Neural cell (in vitro differentiated cells): ENCODE results near the gene SLC26A11. TPM values are rescaled to one million over a fixed set of nuclear protein-coding genes. Genes with fewer than 3 reads are reported as not detected.

Experiments
- H2AFZ ChIP-seq: fragments of 200-600, 300-800 bp; sonication (generic), shearing (Covaris generic); 2 replicates; pipeline ENCODE4 v1.6.0; 2014; ENCODE audit warnings: low read depth, mild to moderate bottlenecking, antibody characterized with exemption, low read length, moderate library complexity
- H3F3A ChIP-seq: fragments of 200-600 bp; shearing (Covaris generic); 2 replicates; pipeline ENCODE4 v1.6.1; 2016; ENCODE audit warnings: mild to moderate bottlenecking, moderate library complexity, mixed read lengths, antibody characterized with exemption, low read length; ENCODE audit not compliant: insufficient read depth, poor library complexity, severe bottlenecking
- H3K27ac ChIP-seq: fragments of 200-600, 300-800 bp; sonication (generic), shearing (Covaris generic); 2 replicates; pipeline ENCODE4 v1.5.1; 2014; ENCODE audit warnings: mild to moderate bottlenecking, low read length, moderate library complexity
- H3K27me3 ChIP-seq: fragments of 300-800, 200-600 bp; sonication (generic), shearing (Covaris generic); 2 replicates; pipeline ENCODE4 v1.6.0; 2014; ENCODE audit warnings: mild to moderate bottlenecking, low read depth, low read length, moderate library complexity; ENCODE audit not compliant: insufficient read depth
- H3K36me3 ChIP-seq: fragments of 300-800, 200-600 bp; sonication (generic), shearing (Covaris generic); 2 replicates; pipeline ENCODE4 v1.5.1; 2014; ENCODE audit warnings: mild to moderate bottlenecking, antibody characterized with exemption, low read length, moderate library complexity; ENCODE audit not compliant: insufficient read depth
- H3K4me2 ChIP-seq: fragments of 300-800, 200-600 bp; sonication (generic), shearing (Covaris generic); 2 replicates; pipeline ENCODE4 v1.6.0; 2014; ENCODE audit warnings: mild to moderate bottlenecking, low read length
- H3K4me3 ChIP-seq: fragments of 300-800, 200-600 bp; sonication (generic), shearing (Covaris generic); 2 replicates; pipeline ENCODE4 v1.5.1; 2014; ENCODE audit warnings: mild to moderate bottlenecking, low read length, moderate library complexity
- H3K79me2 ChIP-seq: fragments of 200-600 bp; shearing (Covaris generic); replicated peaks from 2 replicates; pipeline ENCODE4 v1.6.0; 2014; ENCODE audit warnings: mild to moderate bottlenecking, low read length, moderate library complexity; ENCODE audit not compliant: insufficient read depth
- H3K9ac ChIP-seq: fragments of 300-800, 200-600 bp; sonication (generic), shearing (Covaris generic); 2 replicates; pipeline ENCODE4 v1.6.1; 2016; ENCODE audit warnings: mild to moderate bottlenecking, low read length, mixed read lengths
- H3K9me2 ChIP-seq: fragments of 200-600 bp; shearing (Covaris generic); 2 replicates; pipeline ENCODE4 v1.6.1; 2016; ENCODE audit warnings: mild to moderate bottlenecking, low read length, mixed read lengths; ENCODE audit not compliant: insufficient read depth
- H3K9me3 ChIP-seq: fragments of 200-600, 300-800 bp; sonication (generic), shearing (Covaris generic); 2 replicates; pipeline ENCODE4 v1.6.1; 2016; ENCODE audit warnings: mild to moderate bottlenecking, mixed run types, low read length, moderate library complexity, mixed read lengths
- H4K20me1 ChIP-seq: fragments of 200-600 bp; shearing (Covaris generic); 2 replicates; pipeline ENCODE4 v1.6.1; 2016; ENCODE audit warnings: mild to moderate bottlenecking, mixed run types; ENCODE audit not compliant: insufficient read depth
- CTCF ChIP-seq: fragments of 450-650 bp; IDR thresholded peaks from 2 replicates; pipeline ENCODE4 v1.5.1; 2014; ENCODE audit warnings: antibody characterized with exemption, mild to moderate bottlenecking, moderate library complexity; ENCODE audit not compliant: poor library complexity, severe bottlenecking
- EP300 ChIP-seq: fragments of 450-650 bp; conservative IDR thresholded peaks from 2 replicates; pipeline ENCODE4 v1.6.1; 2014; ENCODE audit warnings: antibody characterized with exemption, mild to moderate bottlenecking, moderate library complexity; ENCODE audit not compliant: poor library complexity, severe bottlenecking
- EZH2 ChIP-seq: fragments of 200-600, 300-800 bp; shearing (Covaris generic), sonication (generic); IDR thresholded peaks from 2 replicates; pipeline ENCODE4 v1.6.1; 2014; ENCODE audit warnings: antibody characterized with exemption, low read length, borderline replicate concordance, mild to moderate bottlenecking; ENCODE audit not compliant: insufficient read depth, poor library complexity, severe bottlenecking
- MXI1 ChIP-seq: fragments of 450-650 bp; conservative IDR thresholded peaks from 2 replicates; pipeline ENCODE4 v1.6.1; 2014; ENCODE audit warnings: antibody characterized with exemption, mild to moderate bottlenecking; ENCODE audit not compliant: poor library complexity, severe bottlenecking
- POLR2AphosphoS5 ChIP-seq: IDR thresholded peaks from 2 replicates; pipeline ENCODE4 v1.6.1; 2012
- RAD21 ChIP-seq: fragments of 450-650 bp; conservative IDR thresholded peaks from 2 replicates; pipeline ENCODE4 v1.6.1; 2014; ENCODE audit warnings: antibody characterized with exemption, mild to moderate bottlenecking, moderate library complexity
- SMC3 ChIP-seq: fragments of 450-650 bp; conservative IDR thresholded peaks from 2 replicates; pipeline ENCODE4 v1.6.1; 2014; ENCODE audit warnings: antibody characterized with exemption, mild to moderate bottlenecking, moderate library complexity; ENCODE audit not compliant: poor library complexity
- TAF1 ChIP-seq: IDR thresholded peaks from 2 replicates; pipeline ENCODE4 v1.6.1; 2012; ENCODE audit warnings: low read depth
- polyA plus RNA-seq: library from polyadenylated mRNA; depleted of rRNA; stranded (reverse); fragments of >200 nt; gene quantifications from 2 replicates; pipeline ENCODE4 v1.2.3, GENCODE V29; 2014
- TF ChIP-seq, protein P1 (sequence below): IDR thresholded peaks from 2 replicates; pipeline ENCODE4 v1.6.1; 2012; ENCODE audit warnings: borderline replicate concordance

SLC26A11 gene
- polyA plus RNA-seq, 1 donor from 2014 or later = 18.6 TPM

GRCh38 chr17:80214878-80215210 lies 5.4 kb upstream of the SLC26A11 start:
- H3K36me3 ChIP-seq = no peaks in the 10 kb centered on the region
- H3K27me3 ChIP-seq = no peaks in the 10 kb centered on the region
- no peak overlapping the region for H2AFZ ChIP-seq
- H3F3A ChIP-seq = no peaks in the 10 kb centered on the region
- no peaks in the 10 kb centered on the region for H3K79me2 ChIP-seq
- no peaks in the 10 kb centered on the region for H3K9me3 ChIP-seq
- TF ChIP-seq EZH2 (no peak), TAF1 (no peak), MXI1 (no peak), POLR2AphosphoS5 (no peak), RAD21 (no peak), CTCF (no peak)
- TF ChIP-seq, protein P1, sequence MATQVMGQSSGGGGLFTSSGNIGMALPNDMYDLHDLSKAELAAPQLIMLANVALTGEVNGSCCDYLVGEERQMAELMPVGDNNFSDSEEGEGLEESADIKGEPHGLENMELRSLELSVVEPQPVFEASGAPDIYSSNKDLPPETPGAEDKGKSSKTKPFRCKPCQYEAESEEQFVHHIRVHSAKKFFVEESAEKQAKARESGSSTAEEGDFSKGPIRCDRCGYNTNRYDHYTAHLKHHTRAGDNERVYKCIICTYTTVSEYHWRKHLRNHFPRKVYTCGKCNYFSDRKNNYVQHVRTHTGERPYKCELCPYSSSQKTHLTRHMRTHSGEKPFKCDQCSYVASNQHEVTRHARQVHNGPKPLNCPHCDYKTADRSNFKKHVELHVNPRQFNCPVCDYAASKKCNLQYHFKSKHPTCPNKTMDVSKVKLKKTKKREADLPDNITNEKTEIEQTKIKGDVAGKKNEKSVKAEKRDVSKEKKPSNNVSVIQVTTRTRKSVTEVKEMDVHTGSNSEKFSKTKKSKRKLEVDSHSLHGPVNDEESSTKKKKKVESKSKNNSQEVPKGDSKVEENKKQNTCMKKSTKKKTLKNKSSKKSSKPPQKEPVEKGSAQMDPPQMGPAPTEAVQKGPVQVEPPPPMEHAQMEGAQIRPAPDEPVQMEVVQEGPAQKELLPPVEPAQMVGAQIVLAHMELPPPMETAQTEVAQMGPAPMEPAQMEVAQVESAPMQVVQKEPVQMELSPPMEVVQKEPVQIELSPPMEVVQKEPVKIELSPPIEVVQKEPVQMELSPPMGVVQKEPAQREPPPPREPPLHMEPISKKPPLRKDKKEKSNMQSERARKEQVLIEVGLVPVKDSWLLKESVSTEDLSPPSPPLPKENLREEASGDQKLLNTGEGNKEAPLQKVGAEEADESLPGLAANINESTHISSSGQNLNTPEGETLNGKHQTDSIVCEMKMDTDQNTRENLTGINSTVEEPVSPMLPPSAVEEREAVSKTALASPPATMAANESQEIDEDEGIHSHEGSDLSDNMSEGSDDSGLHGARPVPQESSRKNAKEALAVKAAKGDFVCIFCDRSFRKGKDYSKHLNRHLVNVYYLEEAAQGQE = no peak
- H3K9ac ChIP-seq = no peak overlapping the region
- no peak overlapping the region for H3K4me3 ChIP-seq
- no peaks in the 10 kb centered on the region for H3K9me2 ChIP-seq
- no peak overlapping the region for H3K27ac ChIP-seq
- no peak overlapping the region for H3K4me2 ChIP-seq
- H4K20me1 ChIP-seq = no peaks in the 10 kb centered on the region

- Histone ChIP-seq H3K36me3 (no peaks in the 10 kb centered on the region), H2AFZ (no peak overlapping the region), H3K27me3 (no peaks in the 10 kb centered on the region), H3K9me2 (no peaks in the 10 kb centered on the region), H4K20me1 (no peaks in the 10 kb centered on the region), H3K79me2 (no peaks in the 10 kb centered on the region), H3K9ac (no peak overlapping the region), H3K4me3 (no peak overlapping the region), H3F3A (no peaks in the 10 kb centered on the region), H3K4me2 (no peak overlapping the region), H3K27ac (no peak overlapping the region), H3K9me3 (no peaks in the 10 kb centered on the region)
- no peak for TF ChIP-seq CTCF
- no peak for TF ChIP-seq SMC3
- TF ChIP-seq, protein P1 = no peak
- TF ChIP-seq RAD21 = no peak
- no peak for TF ChIP-seq EP300
Measured at GRCh38 chr17:80216473-80217456, 3.5 kb upstream of the SLC26A11 start.
